Peyer's patch (tissue), 4 donors: ENCODE results near the gene SH3TC1. TPM values are rescaled to one million over a fixed set of nuclear protein-coding genes. Genes with fewer than 3 reads are reported as not detected.

Experiments
- DNase-seq, 3 donors: peaks; one replicate each; pipeline ENCODE4 v3.0.0-alpha.2; 2017 to 2019
- H3K27ac ChIP-seq, 4 donors: fragments of 200-600 bp; sonication (generic); one replicate each; pipeline ENCODE4 v1.5.1; 2016 to 2019
- H3K27me3 ChIP-seq, 2 donors: fragments of 200-600 bp; sonication (generic); one replicate each; pipeline ENCODE4 v1.5.1; 2019
- H3K36me3 ChIP-seq, 3 donors: fragments of 200-600 bp; sonication (generic); one replicate each; pipeline ENCODE4 v1.5.1; 2016 to 2019
- H3K4me1 ChIP-seq, 4 donors: fragments of 200-600 bp; sonication (generic); one replicate each; pipeline ENCODE4 v1.5.1; 2016 to 2019
- H3K4me3 ChIP-seq, 4 donors: fragments of 200-600 bp; sonication (generic); 1 replicate in 3 of 4; 2 replicates in 1 of 4; pipeline ENCODE4 v1.5.1; 2016 to 2019; ENCODE audit warnings: mild to moderate bottlenecking in 1 of 4
- H3K9me3 ChIP-seq, 4 donors: fragments of 200-600 bp; sonication (generic); one replicate each; pipeline ENCODE4 v1.5.1; 2016 to 2019; ENCODE audit warnings: mild to moderate bottlenecking in 1 of 4
- CTCF ChIP-seq, 6 experiments: fragments of 450-650 bp in 4 of 6; fragments of 200-600 bp in 2 of 6; sonication (generic) in 1 of 6; IDR thresholded peaks; one replicate each; pipeline ENCODE4 v1.5.1; 2017 to 2019; ENCODE audit warnings: antibody characterized with exemption in 6 of 6, mild to moderate bottlenecking in 3 of 6, moderate library complexity in 1 of 6
- POLR2A ChIP-seq, 2 donors: fragments of 450-650 bp; IDR thresholded peaks; one replicate each; pipeline ENCODE4 v1.5.1; 2017; ENCODE audit warnings: antibody characterized with exemption in 2 of 2, mild to moderate bottlenecking in 2 of 2, moderate library complexity in 2 of 2
- total RNA-seq, 4 donors: library from RNA; depleted of rRNA; stranded (reverse); fragments of >200 nt; gene quantifications; one replicate each; pipeline ENCODE4 v1.1.0, GENCODE V29; 2016

The SH3TC1 gene
- total RNA-seq, 4 donors from 2014 or later = 4.2 to 88.3 (median 11.8) TPM

- H3K4me1 ChIP-seq = peaks cover 0 to 34% (median 17%) of the 10 kb centered on the region in 4 donors
- H3K4me3 ChIP-seq = no peak overlapping the region
- no peaks in the 10 kb centered on the region for H3K9me3 ChIP-seq
- DNase-seq = peak in 1 of 3 donors; percentile 67
- TF ChIP-seq POLR2A (IDR thresholded peaks at IDR 0.05) (no peak), CTCF (IDR thresholded peaks at IDR 0.05) (no peak)
- H3K36me3 ChIP-seq = no peaks in the 10 kb centered on the region
- peak overlapping the region in 1 of 4 donors; percentile 38 for H3K27ac ChIP-seq
- no peaks in the 10 kb centered on the region for H3K27me3 ChIP-seq
These were observed 6.9 kb downstream of the SH3TC1 start for GRCh38 chr4:8205749-8206611.

GRCh38 chr4:8207314-8207713 is 8.2 kb downstream of the SH3TC1 start:
- no peak overlapping the region for H3K4me3 ChIP-seq
- H3K27me3 ChIP-seq = no peaks in the 10 kb centered on the region
- H3K36me3 ChIP-seq = no peaks in the 10 kb centered on the region
- H3K9me3 ChIP-seq = no peaks in the 10 kb centered on the region
- no peak for DNase-seq
- H3K4me1 ChIP-seq = peaks cover 0 to 20% (median 5%) of the 10 kb centered on the region in 4 donors
- TF ChIP-seq CTCF (IDR thresholded peaks at IDR 0.05) = no peak
- TF ChIP-seq POLR2A (IDR thresholded peaks at IDR 0.05) = no peak
- H3K27ac ChIP-seq = no peak overlapping the region

- no peaks in the 10 kb centered on the region for H3K36me3 ChIP-seq
- peaks cover 0 to 11% (median 2%) of the 10 kb centered on the region in 4 donors for H3K4me1 ChIP-seq
- DNase-seq = no peak
- TF ChIP-seq POLR2A (IDR thresholded peaks at IDR 0.05) (no peak), CTCF (IDR thresholded peaks at IDR 0.05) (no peak)
- no peaks in the 10 kb centered on the region for H3K27me3 ChIP-seq
- no peak overlapping the region for H3K27ac ChIP-seq
- H3K9me3 ChIP-seq = no peaks in the 10 kb centered on the region
- no peak overlapping the region for H3K4me3 ChIP-seq
These were observed 9.5 kb downstream of the SH3TC1 start for GRCh38 chr4:8208565-8208964.

GRCh38 chr4:8209181-8209874 is 10.2 kb downstream of the SH3TC1 start:
- no peak for TF ChIP-seq POLR2A (IDR thresholded peaks at IDR 0.05)
- no peak for TF ChIP-seq CTCF (IDR thresholded peaks at IDR 0.05)
- no peak overlapping the region for H3K4me3 ChIP-seq
- DNase-seq = no peak
- no peaks in the 10 kb centered on the region for H3K27me3 ChIP-seq
- no peaks in the 10 kb centered on the region for H3K36me3 ChIP-seq
- no peaks in the 10 kb centered on the region for H3K9me3 ChIP-seq
- H3K27ac ChIP-seq = no peak overlapping the region
- H3K4me1 ChIP-seq = peaks cover 0 to 11% (median 2%) of the 10 kb centered on the region in 4 donors

GRCh38 chr4:8210010-8210409 is 10.9 kb downstream of the SH3TC1 start:
- H3K36me3 ChIP-seq = no peaks in the 10 kb centered on the region
- TF ChIP-seq CTCF (IDR thresholded peaks at IDR 0.05) = no peak
- no peak for TF ChIP-seq POLR2A (IDR thresholded peaks at IDR 0.05)
- H3K9me3 ChIP-seq = no peaks in the 10 kb centered on the region
- H3K4me3 ChIP-seq = no peak overlapping the region
- H3K4me1 ChIP-seq = peaks cover 0 to 11% (median 2%) of the 10 kb centered on the region in 4 donors
- DNase-seq = no peak
- no peak overlapping the region for H3K27ac ChIP-seq
- H3K27me3 ChIP-seq = no peaks in the 10 kb centered on the region
